ENCODE results near the gene CPAMD8.

The CPAMD8 gene

GRCh38 chr19:16919496-16919895 lies 107.1 kb downstream of the CPAMD8 start:
- no peak for TF ChIP-seq CTCF (IDR thresholded peaks at IDR 0.05; ENCODE audit: control insufficient read depth, insufficient read depth, low read depth, low read length, missing control alignments)
- no peak overlapping the region for H3K4me3 ChIP-seq (ENCODE audit: control insufficient read depth, low read depth, low read length)
- no peak for DNase-seq (ENCODE audit: low read depth)

- no peak for TF ChIP-seq CTCF (IDR thresholded peaks at IDR 0.05; ENCODE audit: control insufficient read depth, insufficient read depth, low read depth, low read length, missing control alignments)
- no peak overlapping the region for H3K4me3 ChIP-seq (ENCODE audit: control insufficient read depth, low read depth, low read length)
- no peak for DNase-seq (ENCODE audit: low read depth)
These were observed 109.2 kb downstream of the CPAMD8 start for GRCh38 chr19:16917401-16917800.

GRCh38 chr19:16915734-16916133 lies 110.9 kb downstream of the CPAMD8 start:
- H3K4me3 ChIP-seq (ENCODE audit: control insufficient read depth, low read depth, low read length) = no peak overlapping the region
- no peak for DNase-seq (ENCODE audit: low read depth)
- no peak for TF ChIP-seq CTCF (IDR thresholded peaks at IDR 0.05; ENCODE audit: control insufficient read depth, insufficient read depth, low read depth, low read length, missing control alignments)

- H3K4me3 ChIP-seq (ENCODE audit: control insufficient read depth, low read depth, low read length) = no peak overlapping the region
- TF ChIP-seq CTCF (IDR thresholded peaks at IDR 0.05; ENCODE audit: control insufficient read depth, insufficient read depth, low read depth, low read length, missing control alignments) = no peak
- DNase-seq (ENCODE audit: low read depth) = no peak
These were observed 111.5 kb downstream of the CPAMD8 start for GRCh38 chr19:16915135-16915534.

- no peak for DNase-seq (ENCODE audit: low read depth)
- no peak overlapping the region for H3K4me3 ChIP-seq (ENCODE audit: control insufficient read depth, low read depth, low read length)
These were observed 112.2 kb downstream of the CPAMD8 start for GRCh38 chr19:16914421-16914820.

GRCh38 chr19:16912780-16913179 lies 113.8 kb downstream of the CPAMD8 start:
- TF ChIP-seq CTCF (IDR thresholded peaks at IDR 0.05; ENCODE audit: control insufficient read depth, insufficient read depth, low read depth, low read length, missing control alignments) = no peak
- no peak overlapping the region for H3K4me3 ChIP-seq (ENCODE audit: control insufficient read depth, low read depth, low read length)
- DNase-seq (ENCODE audit: low read depth) = no peak

More at GRCh38 chr19:16914421-16914820, 112.2 kb downstream of the CPAMD8 start:
- TF ChIP-seq CTCF (IDR thresholded peaks at IDR 0.05; ENCODE audit: control insufficient read depth, insufficient read depth, low read depth, low read length, missing control alignments) = no peak

GRCh38 chr19:16911046-16911445 lies 115.6 kb downstream of the CPAMD8 start:
- no peak for DNase-seq (ENCODE audit: low read depth)
- no peak for TF ChIP-seq CTCF (IDR thresholded peaks at IDR 0.05; ENCODE audit: control insufficient read depth, insufficient read depth, low read depth, low read length, missing control alignments)
- no peak overlapping the region for H3K4me3 ChIP-seq (ENCODE audit: control insufficient read depth, low read depth, low read length)

Measured in AG09309 (cell line).